Transverse colon (tissue), 4 donors: ENCODE data around the gene SH3TC2. TPM values are rescaled to one million over a fixed set of nuclear protein-coding genes. Genes with fewer than 3 reads are reported as not detected.

Experiments
- DNase-seq: peaks from one replicate; pipeline ENCODE4 v3.0.0-alpha.2; 2019
- H3K27ac ChIP-seq, 4 donors: fragments of 200-600 bp; sonication (generic); 2 replicates each; pipeline ENCODE4 v1.5.1; 2016 to 2018; ENCODE audit warnings: inconsistent platforms in 4 of 4
- H3K27me3 ChIP-seq: fragments of 200-600 bp; sonication (generic); 2 replicates; pipeline ENCODE4 v1.5.1; 2017; ENCODE audit warnings: inconsistent platforms
- H3K36me3 ChIP-seq, 4 donors: fragments of 200-600 bp; sonication (generic); 2 replicates each; pipeline ENCODE4 v1.5.1; 2017 to 2019; ENCODE audit warnings: inconsistent platforms in 4 of 4
- H3K4me1 ChIP-seq, 4 donors: fragments of 200-600 bp; sonication (generic); 2 replicates each; pipeline ENCODE4 v1.5.1; 2017 to 2020; ENCODE audit warnings: inconsistent platforms in 4 of 4
- H3K4me3 ChIP-seq, 4 donors: fragments of 200-600 bp; sonication (generic); 1 replicate in 1 of 4; 2 replicates in 3 of 4; pipeline versions ENCODE4 v1.5.1 to v1.6.1; 2017 to 2019; ENCODE audit warnings: inconsistent platforms in 4 of 4
- H3K9me3 ChIP-seq, 2 donors: fragments of 200-600 bp; sonication (generic); 2 replicates each; pipeline ENCODE4 v1.5.1; 2017 to 2019; ENCODE audit warnings: inconsistent platforms in 2 of 2
- EP300 ChIP-seq: sonication (generic); formaldehyde crosslinking; IDR thresholded peaks from one replicate; pipeline ENCODE4 v1.6.1; 2017; ENCODE audit warnings: antibody characterized with exemption, low read depth
- POLR2A ChIP-seq: fragments of 450-650 bp; IDR thresholded peaks from one replicate; pipeline ENCODE4 v1.6.1; 2016; ENCODE audit warnings: antibody characterized with exemption, mild to moderate bottlenecking, moderate library complexity
- POLR2AphosphoS5 ChIP-seq, 3 donors: sonication (generic); formaldehyde crosslinking; IDR thresholded peaks; one replicate each; pipeline ENCODE4 v1.6.1; 2016; ENCODE audit warnings: antibody characterized with exemption in 3 of 3
- WGBS, 2 donors: methylation state at CpG; one replicate each; pipeline ENCODE4 v1.1.5; 2018; ENCODE audit warnings: low coverage in 1 of 2; 5-methylcytosine and 5-hydroxymethylcytosine counted together
- in situ Hi-C, 4 donors: fragments of 200-750 bp; cut with MboI; loops; one replicate each; pipeline versions ENCODE4 v1.15.0 to v1.15.1; 2017; ENCODE audit warnings: low sequenced_read_pairs in 3 of 4, low pct_ligation_motif_present in 1 of 4, low pct_unique_long_range_greater_than_20kb in 1 of 4
- intact Hi-C: fragments of 100-400 bp; cut with DNase I; formaldehyde crosslinking; loops from one replicate; pipeline ENCODE4 v1.15.1; 2023; ENCODE audit warnings: low total_unique reads
- total RNA-seq, 4 donors: library from RNA; depleted of rRNA; stranded (reverse); fragments of >200 nt; gene quantifications; one replicate each; pipeline ENCODE4 v1.1.0, GENCODE V29; 2016
- TF ChIP-seq, protein P1 (sequence below), 5 experiments: fragments of 200-600 bp in 3 of 5; fragments of 450-650 bp in 2 of 5; sonication (generic) in 3 of 5; IDR thresholded peaks; 1 replicate in 2 of 5; 2 replicates in 3 of 5; pipeline ENCODE4 v1.5.1; 2016 to 2017; ENCODE audit warnings: antibody characterized with exemption in 5 of 5, inconsistent platforms in 3 of 5, mild to moderate bottlenecking in 2 of 5, moderate library complexity in 1 of 5

The SH3TC2 gene
- total RNA-seq, 4 donors from 2014 or later, result 0.55 to 1.6 (median 1.5) TPM; not detected in 1

DNA sequence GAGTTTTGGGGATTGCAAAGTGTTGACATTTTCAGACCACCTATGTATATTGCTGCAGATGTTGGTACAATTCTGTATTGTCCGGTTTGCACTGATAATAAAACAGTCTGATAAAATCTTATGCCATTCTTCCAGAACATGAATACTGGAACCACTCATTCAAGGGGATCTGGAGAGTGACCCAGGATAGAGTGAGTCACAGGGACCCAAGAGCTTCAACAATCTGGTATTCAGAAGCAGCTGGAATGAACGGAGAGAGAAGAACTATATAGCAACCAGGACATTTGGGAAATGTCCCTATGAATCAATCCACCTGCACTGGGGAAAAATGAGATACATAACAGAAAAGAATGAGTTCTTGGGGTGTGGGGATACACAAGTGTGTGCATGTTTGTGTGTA is 73.3 kb downstream of the SH3TC2 start:
- in situ Hi-C loops, result no loop called here
- DNase-seq, result no peak
- WGBS, 2 donors, result 80% methylated on average over 2 of the region's 2 CpGs; no CpG with 5 or more reads in 1 of the 2 donors
- no peak overlapping the region for H3K4me3 ChIP-seq
- H3K27me3 ChIP-seq, result no peaks in the 10 kb centered on the region
- TF ChIP-seq, protein P1, sequence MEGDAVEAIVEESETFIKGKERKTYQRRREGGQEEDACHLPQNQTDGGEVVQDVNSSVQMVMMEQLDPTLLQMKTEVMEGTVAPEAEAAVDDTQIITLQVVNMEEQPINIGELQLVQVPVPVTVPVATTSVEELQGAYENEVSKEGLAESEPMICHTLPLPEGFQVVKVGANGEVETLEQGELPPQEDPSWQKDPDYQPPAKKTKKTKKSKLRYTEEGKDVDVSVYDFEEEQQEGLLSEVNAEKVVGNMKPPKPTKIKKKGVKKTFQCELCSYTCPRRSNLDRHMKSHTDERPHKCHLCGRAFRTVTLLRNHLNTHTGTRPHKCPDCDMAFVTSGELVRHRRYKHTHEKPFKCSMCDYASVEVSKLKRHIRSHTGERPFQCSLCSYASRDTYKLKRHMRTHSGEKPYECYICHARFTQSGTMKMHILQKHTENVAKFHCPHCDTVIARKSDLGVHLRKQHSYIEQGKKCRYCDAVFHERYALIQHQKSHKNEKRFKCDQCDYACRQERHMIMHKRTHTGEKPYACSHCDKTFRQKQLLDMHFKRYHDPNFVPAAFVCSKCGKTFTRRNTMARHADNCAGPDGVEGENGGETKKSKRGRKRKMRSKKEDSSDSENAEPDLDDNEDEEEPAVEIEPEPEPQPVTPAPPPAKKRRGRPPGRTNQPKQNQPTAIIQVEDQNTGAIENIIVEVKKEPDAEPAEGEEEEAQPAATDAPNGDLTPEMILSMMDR (IDR thresholded peaks at IDR 0.05), result no peak
- TF ChIP-seq POLR2A, result no peak
- no peak for TF ChIP-seq EP300
- TF ChIP-seq POLR2AphosphoS5 (IDR thresholded peaks at IDR 0.05), result no peak
- intact Hi-C loops, result no loop called here
- no peak overlapping the region for H3K27ac ChIP-seq
- H3K9me3 ChIP-seq, result no peaks in the 10 kb centered on the region
- no peaks in the 10 kb centered on the region for H3K4me1 ChIP-seq
- H3K36me3 ChIP-seq, result no peaks in the 10 kb centered on the region

DNA sequence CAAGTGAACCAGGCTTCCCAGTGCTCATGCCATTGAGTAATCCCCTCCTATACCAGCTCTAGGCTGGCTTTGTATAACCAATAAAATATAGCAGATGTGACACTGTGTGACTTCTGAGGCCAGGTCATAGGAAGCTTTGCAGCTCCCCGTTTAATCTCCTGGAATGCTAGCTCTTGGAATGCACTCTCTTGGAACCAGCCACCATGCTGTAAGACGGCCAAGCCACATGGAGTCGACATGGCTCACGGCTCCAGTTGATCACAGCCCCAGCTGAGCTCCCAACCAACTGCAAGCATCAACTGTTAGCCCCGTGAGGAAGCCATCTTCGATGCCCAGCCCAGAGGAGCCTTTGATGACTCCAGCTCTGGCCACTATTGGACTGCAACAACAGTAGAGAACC is 74.5 kb downstream of the SH3TC2 start:
- in situ Hi-C loops, result no loop called here

DNA sequence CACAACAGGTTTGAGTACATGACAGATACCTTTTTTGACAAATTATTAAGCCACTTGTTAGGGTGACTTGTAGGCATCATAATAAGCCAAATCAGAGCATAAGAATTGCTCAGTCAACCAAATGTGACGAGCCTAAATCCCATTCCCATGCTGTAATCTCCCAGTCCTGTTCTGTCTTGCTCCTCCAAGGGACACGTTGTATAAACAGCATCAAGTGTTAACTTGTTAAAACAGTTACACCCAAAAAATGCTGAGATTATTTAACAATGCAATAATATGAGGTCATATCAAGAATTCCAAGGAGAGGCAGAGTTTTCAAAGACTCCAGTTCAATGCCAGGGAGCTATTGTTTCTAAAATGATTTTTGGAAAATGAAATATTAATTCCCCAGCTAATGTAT is 76.2 kb downstream of the SH3TC2 start:
- WGBS, 2 donors, result 48 to 66% methylated on average over 2 of the region's 2 CpGs
- DNase-seq, result no peak
- no peaks in the 10 kb centered on the region for H3K4me1 ChIP-seq
- intact Hi-C loops, result no loop called here
- no peak overlapping the region for H3K27ac ChIP-seq
- TF ChIP-seq, protein P1 (IDR thresholded peaks at IDR 0.05), result no peak
- TF ChIP-seq POLR2AphosphoS5 (IDR thresholded peaks at IDR 0.05) (no peak), EP300 (no peak)
- H3K4me3 ChIP-seq, result no peak overlapping the region
- no peaks in the 10 kb centered on the region for H3K36me3 ChIP-seq
- H3K27me3 ChIP-seq, result no peaks in the 10 kb centered on the region
- H3K9me3 ChIP-seq, result no peaks in the 10 kb centered on the region
- in situ Hi-C loops, result no loop called here

More for the DNA sequence above, 74.5 kb downstream of the SH3TC2 start:
- Histone ChIP-seq H3K36me3 (no peaks in the 10 kb centered on the region), H3K4me1 (no peaks in the 10 kb centered on the region), H3K4me3 (no peak overlapping the region), H3K27ac (no peak overlapping the region), H3K9me3 (no peaks in the 10 kb centered on the region), H3K27me3 (no peaks in the 10 kb centered on the region)
- no peak for DNase-seq
- TF ChIP-seq POLR2A, result no peak
- TF ChIP-seq, protein P1 (IDR thresholded peaks at IDR 0.05), result no peak
- no peak for TF ChIP-seq POLR2AphosphoS5 (IDR thresholded peaks at IDR 0.05)
- no peak for TF ChIP-seq EP300
- WGBS, 2 donors, result 87% methylated on average over 6 of the region's 6 CpGs; no CpG with 5 or more reads in 1 of the 2 donors
- intact Hi-C loops, result no loop called here

DNA sequence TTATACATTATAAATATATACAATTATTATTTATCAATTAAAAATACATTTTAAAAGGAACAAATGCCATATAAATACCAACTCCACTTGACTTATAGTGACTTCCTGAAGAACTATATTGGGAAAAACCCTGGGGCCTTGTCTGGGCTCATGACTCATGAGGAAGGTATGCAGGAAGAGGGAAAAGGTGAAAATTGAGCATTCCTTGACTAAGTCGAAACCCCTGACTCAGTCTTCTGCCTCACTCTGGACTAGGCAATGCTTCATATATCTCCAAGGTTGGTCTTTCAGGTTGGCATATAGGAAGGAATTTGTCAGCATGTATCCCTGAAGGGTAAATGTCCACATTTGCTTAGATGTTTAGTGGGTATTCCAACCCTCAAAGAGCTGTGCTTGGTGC is 78.5 kb downstream of the SH3TC2 start:
- H3K9me3 ChIP-seq, result no peaks in the 10 kb centered on the region
- no peaks in the 10 kb centered on the region for H3K27me3 ChIP-seq
- H3K27ac ChIP-seq, result no peak overlapping the region
- TF ChIP-seq POLR2A (no peak), EP300 (no peak), POLR2AphosphoS5 (IDR thresholded peaks at IDR 0.05) (no peak)
- TF ChIP-seq, protein P1 (IDR thresholded peaks at IDR 0.05), result no peak
- DNase-seq, result no peak
- in situ Hi-C loops (no loop called here), intact Hi-C loops (no loop called here)
- no peaks in the 10 kb centered on the region for H3K36me3 ChIP-seq
- peaks cover 0 to 5% (median 0%) of the 10 kb centered on the region in 4 donors for H3K4me1 ChIP-seq
- WGBS, 2 donors, result 85% methylated on average over 1 of the region's 1 CpG; no CpG with 5 or more reads in 1 of the 2 donors
- H3K4me3 ChIP-seq, result no peak overlapping the region
